Medulla oblongata (tissue), 1 donor: Measurements from ENCODE around the gene OSGEP.

Experiments
- DNase-seq: peaks from one replicate; pipeline ENCODE4 v3.0.0-alpha.2; 2015; ENCODE audit errors: extremely low spot score

OSGEP gene

DNA sequence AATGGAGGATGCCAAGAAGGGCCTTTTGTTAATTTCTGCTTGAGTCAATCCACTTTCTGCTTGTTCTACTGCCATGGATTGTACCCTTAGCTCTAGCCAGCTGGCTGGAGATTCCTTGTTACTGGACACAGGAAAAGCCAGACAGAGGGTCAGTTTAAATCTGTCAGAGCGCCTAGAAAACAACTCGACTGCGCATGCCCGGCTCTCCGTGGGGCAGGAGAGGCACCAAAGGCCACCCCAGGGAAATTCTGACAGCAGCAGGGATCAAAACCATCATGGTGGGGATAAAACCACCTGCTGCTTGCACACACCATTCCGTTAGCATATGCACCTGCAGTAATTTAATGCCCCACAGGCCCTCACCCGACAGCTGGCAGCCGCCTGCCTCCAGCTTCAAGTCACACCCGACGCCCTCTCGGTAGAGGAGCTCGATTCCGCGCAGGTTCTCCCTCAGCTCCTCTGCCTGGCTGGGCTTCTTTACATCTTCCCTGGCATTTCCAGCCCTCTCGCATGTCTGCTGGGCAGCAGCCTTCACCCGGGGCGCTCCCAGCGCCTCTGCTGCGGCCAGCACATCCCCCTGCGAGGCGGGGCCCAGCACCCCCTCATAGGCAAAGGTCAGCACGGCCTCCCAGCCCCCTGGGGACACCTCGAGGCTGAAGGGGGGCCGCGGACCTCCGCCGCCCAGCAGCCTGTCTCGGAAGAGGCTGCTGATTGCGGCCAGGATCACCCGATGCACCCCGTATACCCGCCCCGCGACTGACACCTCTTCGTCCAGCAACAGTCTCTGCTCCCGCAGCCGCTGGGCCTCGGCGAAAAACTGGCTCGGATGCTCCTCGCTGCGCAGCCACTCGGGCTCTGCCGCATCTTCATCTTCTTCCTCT is 19.7 kb downstream of the OSGEP start:
- DNase-seq = peak; percentile 88

GRCh38 chr14:20429801-20430669 is 24.6 kb downstream of the OSGEP start:
- DNase-seq = no peak

DNA sequence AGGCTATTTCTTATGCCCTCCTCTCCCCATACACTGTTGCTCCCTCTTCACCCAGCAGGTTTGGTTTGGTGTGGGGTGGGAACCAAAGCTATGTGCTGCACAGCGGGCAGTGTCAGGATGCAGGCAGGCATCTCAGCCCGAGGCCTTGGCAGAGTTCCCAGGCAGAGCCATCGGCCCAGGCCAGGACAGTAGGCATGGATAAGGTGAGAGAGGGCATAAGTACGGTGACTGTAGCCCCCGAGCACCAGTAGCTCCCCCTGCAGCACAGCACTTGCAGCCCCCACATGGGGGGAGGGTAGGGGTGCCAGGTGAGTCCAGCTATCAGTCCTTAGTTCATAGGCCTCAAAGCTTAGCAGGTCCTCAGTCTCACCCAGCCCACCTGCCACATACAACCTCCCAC is 25.8 kb downstream of the OSGEP start:
- DNase-seq = no peak

- no peak for DNase-seq
Observed at GRCh38 chr14:20428010-20428365, 26.6 kb downstream of the OSGEP start.

DNA sequence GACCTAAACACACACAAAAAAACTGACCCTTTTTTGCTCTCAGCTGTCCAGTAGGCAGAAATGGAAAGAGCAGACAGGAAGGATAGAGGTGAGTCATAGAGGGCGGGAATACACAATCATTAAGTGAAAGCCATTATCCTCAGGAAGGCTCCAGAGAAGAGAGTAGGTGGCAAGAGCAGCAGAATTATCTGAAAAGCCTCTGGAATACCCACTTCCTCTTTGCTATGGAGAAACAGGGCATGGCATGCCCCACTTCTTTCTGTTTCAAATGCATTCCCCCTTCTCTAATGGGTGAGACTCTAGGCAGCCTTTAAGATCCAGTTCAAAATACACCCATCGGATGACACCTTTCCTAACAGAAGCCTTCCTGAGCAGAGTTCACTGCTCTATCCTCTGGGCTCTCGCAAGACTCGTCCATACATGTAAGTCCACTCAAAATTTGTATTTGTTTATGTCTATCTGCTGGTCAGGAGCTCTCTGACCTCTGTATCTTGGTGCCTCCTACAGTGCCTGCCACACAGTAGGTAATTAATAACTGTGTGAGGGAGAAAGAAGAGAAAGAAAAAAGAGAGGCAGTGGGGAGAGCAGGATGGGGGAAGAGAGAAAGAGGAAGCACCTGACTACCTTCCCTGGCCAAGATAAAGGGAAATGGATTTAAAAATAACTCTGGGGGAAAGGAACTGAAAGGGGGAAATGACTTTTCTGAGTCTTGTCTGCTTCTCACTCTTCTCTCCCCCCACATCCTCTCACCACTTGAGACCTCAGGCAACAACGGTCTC is 27.2 kb downstream of the OSGEP start:
- peak; percentile 75 for DNase-seq

- DNase-seq = no peak
Observed at GRCh38 chr14:20424851-20425250, 29.8 kb downstream of the OSGEP start.

DNA sequence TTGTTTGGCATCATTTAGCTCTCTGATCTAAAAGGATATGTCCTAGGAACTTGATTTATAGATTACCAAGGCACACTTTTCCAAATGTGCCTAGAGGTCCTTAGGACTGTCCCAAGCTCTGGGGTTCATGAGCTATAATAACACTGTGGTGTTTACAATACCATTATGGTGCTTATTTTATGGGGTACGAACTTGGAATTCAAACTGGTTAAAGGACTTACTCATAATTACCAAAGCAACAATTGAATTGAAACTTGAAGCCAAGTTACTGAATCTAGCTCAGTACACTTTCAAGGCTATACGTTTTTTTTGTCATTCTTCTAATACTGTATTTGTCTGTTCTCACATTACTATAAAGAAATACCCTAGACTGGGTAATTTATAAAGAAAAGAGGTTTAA is 31.7 kb downstream of the OSGEP start:
- no peak for DNase-seq

GRCh38 chr14:20421267-20421666 is 33.3 kb downstream of the OSGEP start:
- DNase-seq = no peak

- DNase-seq = no peak
Observed at GRCh38 chr14:20419419-20419818, 35.2 kb downstream of the OSGEP start.

DNA sequence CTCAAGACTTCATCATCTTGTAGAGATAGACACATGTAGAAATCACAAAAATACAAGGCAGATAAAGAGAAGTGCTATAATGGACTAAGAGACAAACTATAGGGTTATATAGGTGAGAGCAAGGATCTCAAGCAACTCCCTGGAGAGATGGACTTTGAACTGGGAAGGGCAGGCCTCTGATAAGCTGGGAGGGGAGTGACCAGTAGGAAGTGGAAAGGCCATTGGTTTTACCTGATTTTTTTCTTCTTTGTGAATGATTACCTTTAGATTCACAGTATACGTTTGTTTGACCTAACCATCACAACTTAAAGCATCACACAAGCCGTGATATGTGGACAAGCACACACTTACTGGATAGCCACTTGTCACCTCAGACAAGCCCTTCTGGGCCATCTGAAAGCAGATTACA is 36.1 kb downstream of the OSGEP start:
- no peak for DNase-seq

- no peak for DNase-seq
Observed at GRCh38 chr14:20417250-20418186, 37.1 kb downstream of the OSGEP start.

GRCh38 chr14:20416223-20416622 is 38.4 kb downstream of the OSGEP start:
- DNase-seq = no peak

DNA sequence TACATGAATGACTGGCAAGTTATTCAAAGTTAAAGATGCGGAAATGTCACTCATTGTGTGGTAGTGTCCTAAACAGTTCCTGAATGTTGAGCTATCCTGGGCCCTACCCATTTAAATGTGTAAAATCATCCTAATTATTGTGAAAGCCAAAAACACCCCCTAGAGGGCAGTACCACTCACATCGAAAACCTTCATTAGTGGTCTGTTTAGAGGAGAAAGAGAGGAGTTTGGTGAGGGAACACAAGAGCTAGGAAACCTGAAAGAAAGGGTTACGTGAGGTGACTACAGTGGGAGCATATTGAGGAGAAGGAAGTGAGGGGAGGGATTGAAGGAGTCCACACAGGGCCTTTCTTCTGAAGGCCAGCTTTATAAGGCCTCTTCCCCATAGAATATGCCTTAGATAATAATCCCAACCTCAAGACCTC is 38.8 kb downstream of the OSGEP start:
- peak; percentile 80 for DNase-seq

GRCh38 chr14:20413744-20414082 is 40.9 kb downstream of the OSGEP start:
- DNase-seq = peak; percentile 62

GRCh38 chr14:20412876-20413743 is 41.5 kb downstream of the OSGEP start, which contains the start of gene TEP1:
Gene TEP1, minus strand, starts transcription at chr14:20413501. Its CDS starts 5,062 bp downstream, at chr14:20408439.
- DNase-seq = peak; percentile 79

GRCh38 chr14:20412411-20412810 is 42.2 kb downstream of the OSGEP start:
- no peak for DNase-seq

- no peak for DNase-seq
Observed at GRCh38 chr14:20409226-20409625, 45.4 kb downstream of the OSGEP start.

GRCh38 chr14:20403521-20403920 is 51.1 kb downstream of the OSGEP start:
- DNase-seq = no peak

DNA sequence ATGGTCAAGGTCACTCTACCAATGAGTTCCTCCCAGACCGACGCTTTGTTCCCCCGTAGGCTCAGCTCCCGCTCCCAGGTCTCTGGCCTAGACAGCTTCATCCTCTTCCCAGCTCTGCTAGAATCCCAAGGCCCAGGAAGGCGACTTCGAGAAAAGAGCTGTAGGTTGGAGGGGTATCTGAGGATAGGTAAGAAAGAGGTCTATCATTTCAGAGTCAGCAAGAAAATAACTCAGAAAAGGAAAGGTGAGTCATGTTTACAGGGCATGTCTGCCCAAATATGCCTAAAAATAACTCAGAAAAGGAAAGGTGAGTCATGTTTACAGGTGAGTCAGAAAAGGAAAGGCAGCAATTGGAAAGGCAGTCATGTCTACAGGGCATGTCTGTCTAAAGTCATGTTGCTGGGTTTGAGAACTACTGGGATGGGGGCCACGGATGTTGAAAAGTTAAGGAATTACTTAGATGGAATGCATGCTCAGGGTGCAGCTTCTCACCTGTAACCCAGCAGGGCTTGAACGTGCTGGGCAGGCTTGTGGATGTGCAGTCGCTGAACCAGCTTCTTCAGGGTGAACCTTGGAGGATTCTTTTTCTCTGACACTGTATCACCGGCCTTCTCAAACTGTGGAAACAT is 53.5 kb downstream of the OSGEP start:
- no peak for DNase-seq
